Astrocyte (in vitro differentiated cells and primary cell): ENCODE results near the gene UGT1A6. TPM values are rescaled to one million over a fixed set of nuclear protein-coding genes. Genes with fewer than 3 reads are reported as not detected.

Experiments
- DNase-seq: peaks from one replicate; pipeline ENCODE4 v3.0.0-alpha.2; 2010; ENCODE audit warnings: low read depth
- FAIRE-seq: peaks from 2 replicates; lab custom pipeline; 2011; peaks lifted over from hg19 to GRCh38; lab: Jason Lieb, UNC
- H2AFZ ChIP-seq: 2 replicates; pipeline ENCODE4 v1.6.0; 2012; ENCODE audit warnings: low read depth, low read length, inconsistent platforms
- H3K27ac ChIP-seq: 2 replicates; pipeline ENCODE4 v1.5.1; 2011; ENCODE audit warnings: low read depth, low read length, inconsistent platforms
- H3K27me3 ChIP-seq: 2 replicates; pipeline ENCODE4 v1.6.0; 2011; ENCODE audit warnings: low read length, inconsistent platforms; ENCODE audit not compliant: insufficient read depth
- H3K36me3 ChIP-seq: 2 replicates; pipeline ENCODE4 v1.5.1; 2011; ENCODE audit warnings: low read length, inconsistent platforms; ENCODE audit not compliant: insufficient read depth
- H3K4me1 ChIP-seq: 2 replicates; pipeline ENCODE4 v1.5.1; 2011; ENCODE audit warnings: low read length, inconsistent platforms; ENCODE audit not compliant: insufficient read depth
- H3K4me2 ChIP-seq: 2 replicates; pipeline ENCODE4 v1.6.0; 2012; ENCODE audit warnings: low read length, inconsistent platforms
- H3K4me3 ChIP-seq: 2 replicates; pipeline ENCODE4 v1.5.1; 2011; ENCODE audit warnings: low read depth, mild to moderate bottlenecking, low read length, inconsistent platforms; ENCODE audit not compliant: insufficient read depth
- H3K79me2 ChIP-seq: 2 replicates; pipeline ENCODE4 v1.6.0; 2012; ENCODE audit warnings: mild to moderate bottlenecking, low read length, inconsistent platforms; ENCODE audit not compliant: insufficient read depth
- H3K9ac ChIP-seq: 2 replicates; pipeline ENCODE4 v1.6.0; 2012; ENCODE audit warnings: mild to moderate bottlenecking, low read length, inconsistent platforms
- H3K9me3 ChIP-seq: 2 replicates; pipeline ENCODE4 v1.5.1; 2012; ENCODE audit warnings: low read depth, mild to moderate bottlenecking, low read length, inconsistent platforms; ENCODE audit not compliant: insufficient read depth
- H4K20me1 ChIP-seq: 2 replicates; pipeline ENCODE4 v1.6.0; 2012; ENCODE audit warnings: low read length, inconsistent platforms; ENCODE audit not compliant: insufficient read depth
- H3K27ac Mint-ChIP-seq: one replicate; pipeline ENCODE4 v1.8.0; 2021; ENCODE audit warnings: mild to moderate bottlenecking, mixed read lengths; ENCODE audit not compliant: unreplicated experiment
- H3K27me3 Mint-ChIP-seq: one replicate; pipeline ENCODE4 v1.8.0; 2021; ENCODE audit warnings: low read depth, mixed read lengths; ENCODE audit not compliant: unreplicated experiment
- H3K36me3 Mint-ChIP-seq: one replicate; pipeline ENCODE4 v1.8.0; 2021; ENCODE audit warnings: low read depth, mixed read lengths; ENCODE audit not compliant: unreplicated experiment
- H3K4me1 Mint-ChIP-seq: one replicate; pipeline ENCODE4 v1.8.0; 2021; ENCODE audit warnings: low read depth, mixed read lengths; ENCODE audit not compliant: unreplicated experiment
- H3K4me3 Mint-ChIP-seq: one replicate; pipeline ENCODE4 v1.8.0; 2021; ENCODE audit warnings: mild to moderate bottlenecking, moderate library complexity, mixed read lengths; ENCODE audit not compliant: unreplicated experiment
- H3K9me3 Mint-ChIP-seq: one replicate; pipeline ENCODE4 v1.8.0; 2021; ENCODE audit warnings: mild to moderate bottlenecking, mixed read lengths; ENCODE audit not compliant: unreplicated experiment
- EZH2 ChIP-seq: IDR thresholded peaks from 2 replicates; pipeline ENCODE4 v1.6.1; 2012; ENCODE audit warnings: mild to moderate bottlenecking, low read length, inconsistent platforms; ENCODE audit not compliant: insufficient read depth
- total RNA-seq: library from RNA; stranded (reverse); gene quantifications from 2 replicates; pipeline ENCODE4 v1.2.1, GENCODE V29; 2021
- TF ChIP-seq, protein P1 (sequence below): IDR thresholded peaks from 2 replicates; pipeline ENCODE4 v1.5.1; 2011; ENCODE audit warnings: low read depth, mild to moderate bottlenecking, inconsistent platforms, low read length, moderate library complexity; ENCODE audit not compliant: insufficient read depth

Gene UGT1A6
- total RNA-seq, 1 donor from 2014 or later: not detected

DNA sequence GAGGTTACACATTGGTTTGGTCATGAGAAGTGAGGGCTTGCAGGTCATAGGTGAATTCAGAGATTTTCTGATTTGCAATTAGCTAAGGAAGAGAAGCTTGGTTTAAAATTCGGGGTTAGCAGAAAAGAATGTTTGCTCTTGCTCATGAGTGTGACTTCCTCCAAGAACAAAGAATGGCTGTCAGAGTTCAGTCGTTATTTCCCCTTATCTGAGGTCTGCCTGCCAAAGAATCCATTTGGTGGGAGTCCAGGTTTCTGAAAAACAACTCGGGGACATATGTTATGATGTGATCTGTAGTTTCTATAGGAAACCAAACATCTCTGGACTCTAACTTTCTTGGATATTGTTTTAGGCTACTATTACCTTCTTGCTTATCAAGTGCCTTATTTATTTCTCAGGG, 3.2 kb upstream of the UGT1A6 start:
- Histone ChIP-seq H3K9me3 (no peaks in the 10 kb centered on the region), H3K79me2 (no peaks in the 10 kb centered on the region), H3K9ac (no peak overlapping the region), H3K4me2 (no peak overlapping the region), H3K4me3 (no peak overlapping the region), H3K27ac (no peak overlapping the region), H3K36me3 (no peaks in the 10 kb centered on the region), H3K4me1 (no peaks in the 10 kb centered on the region), H2AFZ (no peak overlapping the region), H3K27me3 (peaks cover 2% of the 10 kb centered on the region), H4K20me1 (no peaks in the 10 kb centered on the region)
- no peak for TF ChIP-seq EZH2
- TF ChIP-seq, protein P1, sequence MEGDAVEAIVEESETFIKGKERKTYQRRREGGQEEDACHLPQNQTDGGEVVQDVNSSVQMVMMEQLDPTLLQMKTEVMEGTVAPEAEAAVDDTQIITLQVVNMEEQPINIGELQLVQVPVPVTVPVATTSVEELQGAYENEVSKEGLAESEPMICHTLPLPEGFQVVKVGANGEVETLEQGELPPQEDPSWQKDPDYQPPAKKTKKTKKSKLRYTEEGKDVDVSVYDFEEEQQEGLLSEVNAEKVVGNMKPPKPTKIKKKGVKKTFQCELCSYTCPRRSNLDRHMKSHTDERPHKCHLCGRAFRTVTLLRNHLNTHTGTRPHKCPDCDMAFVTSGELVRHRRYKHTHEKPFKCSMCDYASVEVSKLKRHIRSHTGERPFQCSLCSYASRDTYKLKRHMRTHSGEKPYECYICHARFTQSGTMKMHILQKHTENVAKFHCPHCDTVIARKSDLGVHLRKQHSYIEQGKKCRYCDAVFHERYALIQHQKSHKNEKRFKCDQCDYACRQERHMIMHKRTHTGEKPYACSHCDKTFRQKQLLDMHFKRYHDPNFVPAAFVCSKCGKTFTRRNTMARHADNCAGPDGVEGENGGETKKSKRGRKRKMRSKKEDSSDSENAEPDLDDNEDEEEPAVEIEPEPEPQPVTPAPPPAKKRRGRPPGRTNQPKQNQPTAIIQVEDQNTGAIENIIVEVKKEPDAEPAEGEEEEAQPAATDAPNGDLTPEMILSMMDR: no peak
- FAIRE-seq: no peak
- DNase-seq: no peak
- Mint-ChIP-seq H3K27me3 (peaks cover 5% of the 10 kb centered on the region), H3K4me1 (no peaks in the 10 kb centered on the region), H3K4me3 (no peak overlapping the region), H3K36me3 (no peaks in the 10 kb centered on the region), H3K9me3 (peaks cover 6% of the 10 kb centered on the region), H3K27ac (no peak overlapping the region)

GRCh38 chr2:233690444-233690843, 2.2 kb upstream of the UGT1A6 start:
- no peak overlapping the region for H3K27ac Mint-ChIP-seq
- Histone ChIP-seq H4K20me1 (no peaks in the 10 kb centered on the region), H3K4me3 (no peak overlapping the region), H3K9me3 (no peaks in the 10 kb centered on the region), H3K79me2 (no peaks in the 10 kb centered on the region), H3K4me1 (no peaks in the 10 kb centered on the region), H2AFZ (no peak overlapping the region), H3K36me3 (no peaks in the 10 kb centered on the region), H3K9ac (no peak overlapping the region), H3K4me2 (no peak overlapping the region), H3K27me3 (peaks cover 2% of the 10 kb centered on the region), H3K27ac (no peak overlapping the region)
- no peak overlapping the region for H3K4me3 Mint-ChIP-seq
- FAIRE-seq (no peak), DNase-seq (no peak)
- H3K4me1 Mint-ChIP-seq: no peaks in the 10 kb centered on the region
- H3K27me3 Mint-ChIP-seq: peaks cover 5% of the 10 kb centered on the region
- H3K9me3 Mint-ChIP-seq: peaks cover 6% of the 10 kb centered on the region
- TF ChIP-seq, protein P1: no peak
- no peak for TF ChIP-seq EZH2
- no peaks in the 10 kb centered on the region for H3K36me3 Mint-ChIP-seq
